ENCODE data around the gene ZBTB39. TPM values are rescaled to one million over a fixed set of nuclear protein-coding genes. Genes with fewer than 3 reads are reported as not detected.
"Not testable (repeated sequence)": the region's sequence is repeated elsewhere in the genome, so short reads cannot be mapped to it uniquely, and the experiment has no call there.

Gene ZBTB39
- total RNA-seq, 4 donors from 2014 or later: 6.6 to 12.1 (median 10.1) TPM

GRCh38 chr12:56988207-56988739, 18.1 kb downstream of the ZBTB39 start:
- Histone ChIP-seq H3K9me3 (no peaks in the 10 kb centered on the region), H3K4me1 (peaks cover 36% of the 10 kb centered on the region), H3K27ac (no peak overlapping the region), H3K27me3 (no peaks in the 10 kb centered on the region), H3K4me3 (no peak overlapping the region), H3K36me3 (no peaks in the 10 kb centered on the region)
- 44% methylated on average over 5 of the region's 5 CpGs for WGBS
- no peak for DNase-seq (ENCODE audit: low spot score in 2 of 2)
- no peak for TF ChIP-seq POLR2AphosphoS5 (IDR thresholded peaks at IDR 0.05)
- TF ChIP-seq POLR2A (IDR thresholded peaks at IDR 0.05): no peak
- no peak for TF ChIP-seq EP300 (IDR thresholded peaks at IDR 0.05)
- TF ChIP-seq, protein P1, sequence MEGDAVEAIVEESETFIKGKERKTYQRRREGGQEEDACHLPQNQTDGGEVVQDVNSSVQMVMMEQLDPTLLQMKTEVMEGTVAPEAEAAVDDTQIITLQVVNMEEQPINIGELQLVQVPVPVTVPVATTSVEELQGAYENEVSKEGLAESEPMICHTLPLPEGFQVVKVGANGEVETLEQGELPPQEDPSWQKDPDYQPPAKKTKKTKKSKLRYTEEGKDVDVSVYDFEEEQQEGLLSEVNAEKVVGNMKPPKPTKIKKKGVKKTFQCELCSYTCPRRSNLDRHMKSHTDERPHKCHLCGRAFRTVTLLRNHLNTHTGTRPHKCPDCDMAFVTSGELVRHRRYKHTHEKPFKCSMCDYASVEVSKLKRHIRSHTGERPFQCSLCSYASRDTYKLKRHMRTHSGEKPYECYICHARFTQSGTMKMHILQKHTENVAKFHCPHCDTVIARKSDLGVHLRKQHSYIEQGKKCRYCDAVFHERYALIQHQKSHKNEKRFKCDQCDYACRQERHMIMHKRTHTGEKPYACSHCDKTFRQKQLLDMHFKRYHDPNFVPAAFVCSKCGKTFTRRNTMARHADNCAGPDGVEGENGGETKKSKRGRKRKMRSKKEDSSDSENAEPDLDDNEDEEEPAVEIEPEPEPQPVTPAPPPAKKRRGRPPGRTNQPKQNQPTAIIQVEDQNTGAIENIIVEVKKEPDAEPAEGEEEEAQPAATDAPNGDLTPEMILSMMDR (IDR thresholded peaks at IDR 0.05): no peak

- peaks cover 36% of the 10 kb centered on the region for H3K4me1 ChIP-seq
- 23% methylated on average over 8 of the region's 11 CpGs for WGBS
- H3K27ac ChIP-seq: no peak overlapping the region
Observed at GRCh38 chr12:56987551-56988053, 18.7 kb downstream of the ZBTB39 start.

GRCh38 chr12:56987011-56987410, 19.3 kb downstream of the ZBTB39 start:
- H3K36me3 ChIP-seq: no peaks in the 10 kb centered on the region
- no peak for DNase-seq (ENCODE audit: low spot score in 2 of 2)
- no peaks in the 10 kb centered on the region for H3K27me3 ChIP-seq
- H3K4me1 ChIP-seq: peaks cover 36% of the 10 kb centered on the region
- no peaks in the 10 kb centered on the region for H3K9me3 ChIP-seq
- H3K4me3 ChIP-seq: no peak overlapping the region
- no peak overlapping the region for H3K27ac ChIP-seq
- TF ChIP-seq POLR2AphosphoS5 (IDR thresholded peaks at IDR 0.05) (no peak), POLR2A (IDR thresholded peaks at IDR 0.05) (no peak), EP300 (IDR thresholded peaks at IDR 0.05) (no peak)
- TF ChIP-seq, protein P1 (IDR thresholded peaks at IDR 0.05): no peak

More at GRCh38 chr12:56987551-56988053, 18.7 kb downstream of the ZBTB39 start:
- H3K36me3 ChIP-seq: no peaks in the 10 kb centered on the region
- H3K9me3 ChIP-seq: no peaks in the 10 kb centered on the region
- H3K27me3 ChIP-seq: no peaks in the 10 kb centered on the region
- DNase-seq (ENCODE audit: low spot score in 2 of 2): peak; percentile 81 to 89
- no peak overlapping the region for H3K4me3 ChIP-seq
- TF ChIP-seq EP300 (IDR thresholded peaks at IDR 0.05): no peak
- TF ChIP-seq, protein P1 (IDR thresholded peaks at IDR 0.05): peak; percentile 87 to 97

- 46% methylated on average over 4 of the region's 6 CpGs for WGBS
- not testable (repeated sequence) for H3K27ac ChIP-seq; DNase-seq (ENCODE audit: low spot score in 2 of 2)
Observed at GRCh38 chr12:56985714-56986113, 20.6 kb downstream of the ZBTB39 start.

DNA sequence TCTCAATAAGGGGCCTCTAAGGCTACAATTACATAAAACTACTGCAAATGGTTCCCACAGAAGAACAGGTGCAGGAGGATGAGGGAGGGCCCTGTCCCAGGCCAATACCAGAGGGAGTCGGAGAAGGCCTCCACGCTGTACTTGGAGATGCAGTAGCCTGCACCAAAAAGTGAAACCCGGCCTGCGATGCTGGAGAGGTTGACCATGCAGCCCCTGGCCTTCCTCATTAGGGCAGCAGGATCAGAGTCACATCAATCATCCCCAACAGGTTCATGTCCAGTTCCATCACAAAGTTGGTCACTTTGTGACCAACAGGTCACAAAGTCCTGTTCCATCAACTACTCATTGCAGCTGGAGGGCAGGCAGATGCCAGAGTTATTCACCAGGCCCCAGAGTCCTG, 23.0 kb downstream of the ZBTB39 start:
- Histone ChIP-seq H3K4me1 (peaks cover 25% of the 10 kb centered on the region), H3K27ac (no peak overlapping the region), H3K9me3 (no peaks in the 10 kb centered on the region), H3K27me3 (no peaks in the 10 kb centered on the region), H3K4me3 (no peak overlapping the region), H3K36me3 (no peaks in the 10 kb centered on the region)
- DNase-seq (ENCODE audit: low spot score in 2 of 2): no peak
- WGBS: 87% methylated on average over 4 of the region's 4 CpGs
- TF ChIP-seq EP300 (IDR thresholded peaks at IDR 0.05): no peak
- TF ChIP-seq POLR2AphosphoS5 (IDR thresholded peaks at IDR 0.05): no peak
- TF ChIP-seq, protein P1 (IDR thresholded peaks at IDR 0.05): no peak
- TF ChIP-seq POLR2A (IDR thresholded peaks at IDR 0.05): no peak

More at GRCh38 chr12:56985714-56986113, 20.6 kb downstream of the ZBTB39 start:
- H3K4me1 ChIP-seq: peaks cover 26% of the 10 kb centered on the region
- H3K36me3 ChIP-seq, H3K27me3 ChIP-seq, H3K4me3 ChIP-seq, H3K9me3 ChIP-seq: not testable (repeated sequence)

DNA sequence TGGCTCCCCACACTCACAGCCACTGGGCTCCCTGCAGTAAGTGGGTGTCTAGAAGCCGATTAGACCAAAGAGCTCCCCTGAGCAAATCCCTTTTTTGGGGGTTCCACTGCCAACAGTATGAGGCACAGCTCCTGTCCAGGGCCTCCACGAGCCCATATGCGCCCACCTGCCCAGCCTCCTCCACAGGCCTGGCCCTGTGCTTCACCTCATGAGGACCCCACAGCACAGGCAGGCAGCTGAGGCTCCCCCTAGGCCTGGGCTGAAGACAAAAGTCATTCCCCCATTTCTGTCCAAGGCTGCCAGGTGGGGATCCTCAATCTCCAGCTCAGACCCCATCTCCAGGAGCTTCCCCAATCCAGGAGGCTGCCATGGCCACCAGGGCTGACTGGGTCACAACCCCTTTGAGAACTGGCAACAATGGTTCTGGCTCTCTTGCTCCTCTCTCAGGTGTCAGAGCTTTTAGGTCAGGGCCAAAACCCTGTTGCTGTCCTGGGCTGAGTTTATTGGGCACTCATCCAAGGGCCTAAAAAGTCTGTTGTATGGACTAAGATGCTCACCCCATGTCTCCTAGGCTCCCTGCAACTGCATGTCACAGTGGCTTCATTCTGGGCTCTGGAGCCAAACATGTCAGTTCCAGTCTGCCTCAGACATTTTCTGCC, 23.6 kb downstream of the ZBTB39 start:
- not testable (repeated sequence) for DNase-seq (ENCODE audit: low spot score in 2 of 2); H3K9me3 ChIP-seq; H3K27me3 ChIP-seq; H3K4me3 ChIP-seq; H3K36me3 ChIP-seq; H3K27ac ChIP-seq
- no CpG with 5 or more reads among the region's 3 CpGs for WGBS
- H3K4me1 ChIP-seq: peaks cover 21% of the 10 kb centered on the region

Data from suprapubic skin (tissue), 4 donors.